Karpas-422 (cell line): ENCODE measurements around the gene CNN2. TPM values are rescaled to one million over a fixed set of nuclear protein-coding genes. Genes with fewer than 3 reads are reported as not detected.

Experiments
- DNase-seq: peaks from one replicate; pipeline ENCODE4 v3.0.0-alpha.2; 2015
- H2AFZ ChIP-seq: fragments of 200-600 bp; sonication (generic); 2 replicates; pipeline ENCODE4 v1.6.1; 2014; ENCODE audit warnings: antibody characterized with exemption, low read length, mixed read lengths
- H3K27ac ChIP-seq: fragments of 200-600 bp; sonication (generic); 2 replicates; pipeline ENCODE4 v1.5.1; 2014; ENCODE audit warnings: mild to moderate bottlenecking, low read length, moderate library complexity
- H3K27me3 ChIP-seq: fragments of 200-600 bp; sonication (generic); 2 replicates; pipeline ENCODE4 v1.6.1; 2014; ENCODE audit warnings: low read length, mixed read lengths
- H3K36me3 ChIP-seq: fragments of 200-600 bp; sonication (generic); 2 replicates; pipeline ENCODE4 v1.6.1; 2014; ENCODE audit warnings: low read length, mixed read lengths; ENCODE audit not compliant: insufficient read depth
- H3K4me1 ChIP-seq: fragments of 200-600 bp; sonication (generic); 2 replicates; pipeline ENCODE4 v1.6.1; 2014; ENCODE audit warnings: mild to moderate bottlenecking, low read length, mixed read lengths
- H3K4me2 ChIP-seq: fragments of 200-600 bp; sonication (generic); 2 replicates; pipeline ENCODE4 v1.6.1; 2014; ENCODE audit warnings: low read length, low read depth, mild to moderate bottlenecking; ENCODE audit not compliant: poor library complexity, severe bottlenecking
- H3K4me3 ChIP-seq: fragments of 200-600 bp; sonication (generic); 2 replicates; pipeline ENCODE4 v1.5.1; 2014; ENCODE audit warnings: mild to moderate bottlenecking, antibody characterized with exemption, low read length, mixed read lengths
- H3K79me2 ChIP-seq: fragments of 200-600 bp; sonication (generic); 2 replicates; pipeline ENCODE4 v1.6.1; 2014; ENCODE audit warnings: mild to moderate bottlenecking, low read length, mixed read lengths
- H3K9ac ChIP-seq: fragments of 200-600 bp; sonication (generic); 2 replicates; pipeline ENCODE4 v1.6.0; 2014; ENCODE audit warnings: low read length
- H3K9me2 ChIP-seq: fragments of 200-600 bp; sonication (generic), shearing (Covaris generic); replicated peaks from 2 replicates; pipeline ENCODE4 v1.6.0; 2014; ENCODE audit warnings: mild to moderate bottlenecking, low read length, moderate library complexity; ENCODE audit not compliant: insufficient read depth
- H3K9me3 ChIP-seq: fragments of 300-700, 200-600 bp; sonication (generic); 2 replicates; pipeline ENCODE4 v1.6.1; 2014; ENCODE audit warnings: low read length, mixed read lengths
- H4K20me1 ChIP-seq: fragments of 200-600 bp; sonication (generic); 2 replicates; pipeline ENCODE4 v1.6.1; 2014; ENCODE audit warnings: mild to moderate bottlenecking, antibody characterized with exemption, low read length, low read depth; ENCODE audit not compliant: insufficient read depth
- total RNA-seq: library from RNA; depleted of rRNA; stranded (reverse); fragments of >200 nt; shearing (Covaris generic); gene quantifications from 2 replicates; pipeline ENCODE4 v1.2.3, GENCODE V29; 2014; ENCODE audit warnings: low replicate concordance

The CNN2 gene
- total RNA-seq, 1 experiment from 2014 or later, result 88.6 TPM

- Histone ChIP-seq H2AFZ (no peak overlapping the region), H3K27me3 (no peaks in the 10 kb centered on the region), H3K4me2 (no peak overlapping the region), H3K9me3 (no peaks in the 10 kb centered on the region), H3K9ac (no peak overlapping the region), H3K79me2 (no peaks in the 10 kb centered on the region), H3K36me3 (no peaks in the 10 kb centered on the region), H3K4me1 (no peaks in the 10 kb centered on the region), H4K20me1 (peaks cover 13% of the 10 kb centered on the region; the same call in 1 of the 2 replicates), H3K9me2 (no peaks in the 10 kb centered on the region), H3K4me3 (no peak overlapping the region), H3K27ac (no peak overlapping the region)
- DNase-seq, result no peak
Measured at GRCh38 chr19:999379-999719, 27.1 kb upstream of the CNN2 start.

- Histone ChIP-seq H4K20me1 (peaks cover 9% of the 10 kb centered on the region; the same call in 1 of the 2 replicates), H3K4me1 (no peaks in the 10 kb centered on the region), H3K79me2 (no peaks in the 10 kb centered on the region), H3K9me2 (no peaks in the 10 kb centered on the region), H3K4me3 (no peak within 1 kb of the TSS), H3K4me2 (no peak within 1 kb of the TSS), H3K9me3 (no peaks in the 10 kb centered on the region), H3K27me3 (no peaks in the 10 kb centered on the region), H3K36me3 (no peaks in the 10 kb centered on the region), H3K27ac (no peak within 1 kb of the TSS), H3K9ac (no peak within 1 kb of the TSS), H2AFZ (no peak within 1 kb of the TSS)
- DNase-seq, result peak; percentile 86
Measured at GRCh38 chr19:1000095-1000494, 26.3 kb upstream of the CNN2 start, which contains the start of gene GRIN3B. Gene GRIN3B, plus strand, starts transcription at chr19:1000419. Its CDS starts 19 bp downstream, at chr19:1000438.

- no peaks in the 10 kb centered on the region for H3K9me2 ChIP-seq
- no peaks in the 10 kb centered on the region for H3K4me1 ChIP-seq
- no peaks in the 10 kb centered on the region for H3K79me2 ChIP-seq
- peaks cover 9% of the 10 kb centered on the region; the same call in 1 of the 2 replicates for H4K20me1 ChIP-seq
- H3K9me3 ChIP-seq, result no peaks in the 10 kb centered on the region
- no peak overlapping the region for H3K27ac ChIP-seq
- H3K36me3 ChIP-seq, result no peaks in the 10 kb centered on the region
- no peak overlapping the region for H3K4me3 ChIP-seq
- H2AFZ ChIP-seq, result no peak overlapping the region
- H3K27me3 ChIP-seq, result no peaks in the 10 kb centered on the region
- H3K4me2 ChIP-seq, result no peak overlapping the region
- H3K9ac ChIP-seq, result no peak overlapping the region
- DNase-seq, result no peak
Measured at GRCh38 chr19:1000591-1001537, 25.5 kb upstream of the CNN2 start.

GRCh38 chr19:1001538-1002166 is 24.8 kb upstream of the CNN2 start:
- Histone ChIP-seq H3K79me2 (no peaks in the 10 kb centered on the region), H3K4me1 (no peaks in the 10 kb centered on the region), H3K9me3 (no peaks in the 10 kb centered on the region), H3K27me3 (no peaks in the 10 kb centered on the region), H3K4me3 (no peak overlapping the region), H3K9me2 (no peaks in the 10 kb centered on the region), H3K9ac (no peak overlapping the region), H3K27ac (no peak overlapping the region), H4K20me1 (peaks cover 9% of the 10 kb centered on the region; the same call in 1 of the 2 replicates), H2AFZ (no peak overlapping the region), H3K4me2 (no peak overlapping the region), H3K36me3 (no peaks in the 10 kb centered on the region)
- peak; percentile 82 for DNase-seq

- Histone ChIP-seq H3K9me3 (no peaks in the 10 kb centered on the region), H4K20me1 (peaks cover 9% of the 10 kb centered on the region; the same call in 1 of the 2 replicates), H3K9me2 (no peaks in the 10 kb centered on the region), H3K79me2 (no peaks in the 10 kb centered on the region), H3K36me3 (no peaks in the 10 kb centered on the region), H3K9ac (no peak overlapping the region), H2AFZ (no peak overlapping the region), H3K4me1 (no peaks in the 10 kb centered on the region), H3K4me2 (no peak overlapping the region), H3K4me3 (no peak overlapping the region), H3K27me3 (no peaks in the 10 kb centered on the region), H3K27ac (no peak overlapping the region)
- no peak for DNase-seq
Measured at GRCh38 chr19:1002600-1002999, 23.8 kb upstream of the CNN2 start.

GRCh38 chr19:1003283-1003682 is 23.1 kb upstream of the CNN2 start:
- H3K4me2 ChIP-seq, result no peak overlapping the region
- H3K27me3 ChIP-seq, result no peaks in the 10 kb centered on the region
- peaks cover 9% of the 10 kb centered on the region; the same call in 1 of the 2 replicates for H4K20me1 ChIP-seq
- H2AFZ ChIP-seq, result no peak overlapping the region
- H3K9me3 ChIP-seq, result no peaks in the 10 kb centered on the region
- H3K4me3 ChIP-seq, result no peak overlapping the region
- no peaks in the 10 kb centered on the region for H3K36me3 ChIP-seq
- H3K27ac ChIP-seq, result no peak overlapping the region
- DNase-seq, result no peak
- H3K79me2 ChIP-seq, result no peaks in the 10 kb centered on the region
- no peaks in the 10 kb centered on the region for H3K9me2 ChIP-seq
- no peaks in the 10 kb centered on the region for H3K4me1 ChIP-seq
- no peak overlapping the region for H3K9ac ChIP-seq

- Histone ChIP-seq H3K27me3 (no peaks in the 10 kb centered on the region), H3K4me3 (no peak overlapping the region), H3K4me2 (no peak overlapping the region), H3K4me1 (no peaks in the 10 kb centered on the region), H3K9ac (no peak overlapping the region), H3K36me3 (no peaks in the 10 kb centered on the region), H2AFZ (no peak overlapping the region), H3K79me2 (no peaks in the 10 kb centered on the region), H3K9me3 (no peaks in the 10 kb centered on the region), H4K20me1 (peaks cover 5% of the 10 kb centered on the region; the same call in 1 of the 2 replicates), H3K9me2 (no peaks in the 10 kb centered on the region), H3K27ac (no peak overlapping the region)
- no peak for DNase-seq
Measured at GRCh38 chr19:1004204-1004802, 22.1 kb upstream of the CNN2 start.
